Heart left ventricle (tissue), 13 donors: ENCODE data around the gene WDR35.

Source experiments
- CTCF ChIP-seq, 12 donors: fragments of 200-600 bp; sonication (generic) in 4 of 12; IDR thresholded peaks; one replicate each; pipeline versions ENCODE4 v1.5.0 to v1.8.0; 2018 to 2022; ENCODE audit warnings: antibody characterized with exemption in 12 of 12, mild to moderate bottlenecking in 5 of 12
- POLR2A ChIP-seq, 2 donors: fragments of 450-650 bp; IDR thresholded peaks; one replicate each; pipeline ENCODE4 v1.6.1; 2017; ENCODE audit warnings: antibody characterized with exemption in 2 of 2, mild to moderate bottlenecking in 2 of 2, moderate library complexity in 2 of 2
- donor health status: ischemic (EF 13 %, LVEDD 7.1; RV severe dilation, severe dysfunction).
- donor health status: DM: no; HTN: yes; CAD: no.
- donor health status: DM: no; HTN: no; CAD: no.
- donor health status: ischemic (EF 25% LVEDD 6.9; RV normal size, moderate dysfunction).
- donor health status: ischemic (EF 25% LVEDD 5.7; RV mildly dilated, moderate dysfunction).
- donor health status: ischemic (EF 35%, LVEDD 5.7; RV mildly dilated, moderate dysfunction).
- donor health status: nonischemic (EF 11% LVEDD 7.7; RV severe dilation, severe dysfunction).
- donor health status: DM: yes; HTN: yes; CAD: no.
- donor health status: PGD.
- donor health status: ischemic (EF 29% LVEDD 5.4; RV normal size, mild dysfunction).
- donor health status: nonischemic (EF 23%, LVEDD 6.1; RV moderate dilation, normal function).

GRCh38 chr2:19936203-19936602 lies 53.7 kb downstream of the WDR35 start:
- no peak for TF ChIP-seq CTCF (IDR thresholded peaks at IDR 0.05)
- no peak for TF ChIP-seq POLR2A (IDR thresholded peaks at IDR 0.05)
